Loucy (cell line): ENCODE measurements around the gene ATP9A.

Experiments used
- H2AFZ ChIP-seq: fragments of 200-600 bp; sonication (generic); 2 replicates; pipeline ENCODE4 v1.6.0; 2016; ENCODE audit warnings: antibody characterized with exemption, mild to moderate bottlenecking, low read length, moderate library complexity
- H3F3A ChIP-seq: fragments of 200-600 bp; 2 replicates; pipeline ENCODE4 v1.6.0; 2016; ENCODE audit warnings: antibody characterized with exemption, low read depth, mild to moderate bottlenecking
- H3K27me3 ChIP-seq: fragments of 200-600 bp; sonication (generic); 2 replicates; pipeline ENCODE4 v1.6.1; 2014; ENCODE audit warnings: low read length, mild to moderate bottlenecking; ENCODE audit not compliant: insufficient read depth, poor library complexity, severe bottlenecking
- H3K36me3 ChIP-seq: fragments of 200-600 bp; sonication (generic); 2 replicates; pipeline ENCODE4 v1.6.1; 2016; ENCODE audit warnings: low read length; ENCODE audit not compliant: insufficient read depth
- H3K4me1 ChIP-seq: fragments of 200-600 bp; sonication (generic); 2 replicates; pipeline ENCODE4 v1.5.1; 2014; ENCODE audit warnings: low read length, mild to moderate bottlenecking; ENCODE audit not compliant: insufficient read depth, poor library complexity, severe bottlenecking
- H3K4me2 ChIP-seq: fragments of 200-600 bp; sonication (generic); 2 replicates; pipeline ENCODE4 v1.6.0; 2014; ENCODE audit warnings: antibody characterized with exemption, low read length, low read depth, mild to moderate bottlenecking; ENCODE audit not compliant: poor library complexity, severe bottlenecking
- H3K4me3 ChIP-seq: fragments of 200-600 bp; sonication (generic); 2 replicates; pipeline ENCODE4 v1.5.1; 2014; ENCODE audit warnings: low read length, mild to moderate bottlenecking, mixed read lengths; ENCODE audit not compliant: poor library complexity, severe bottlenecking
- H3K79me2 ChIP-seq: fragments of 200-600 bp; sonication (generic); 2 replicates; pipeline ENCODE4 v1.6.1; 2014; ENCODE audit warnings: low read length; ENCODE audit not compliant: insufficient read depth
- H3K9ac ChIP-seq: fragments of 200-600 bp; sonication (generic); 2 replicates; pipeline ENCODE4 v1.6.0; 2014; ENCODE audit warnings: mild to moderate bottlenecking, low read depth, low read length, moderate library complexity; ENCODE audit not compliant: poor library complexity, severe bottlenecking
- H3K9me2 ChIP-seq: fragments of 200-600 bp; sonication (generic); replicated peaks from 2 replicates; pipeline ENCODE4 v1.6.1; 2016; ENCODE audit warnings: low read depth, low read length, mixed read lengths
- H3K9me3 ChIP-seq: fragments of 200-600 bp; sonication (generic); 2 replicates; pipeline ENCODE4 v1.6.1; 2014; ENCODE audit warnings: mild to moderate bottlenecking, antibody characterized with exemption, low read length, low read depth; ENCODE audit not compliant: insufficient read depth
- H4K20me1 ChIP-seq: fragments of 200-600 bp; sonication (generic); 2 replicates; pipeline ENCODE4 v1.6.0; 2014; ENCODE audit warnings: antibody characterized with exemption, low read length, mild to moderate bottlenecking; ENCODE audit not compliant: insufficient read depth, poor library complexity, severe bottlenecking
- CTCF ChIP-seq: fragments of 200-600 bp; sonication (generic); conservative IDR thresholded peaks from 2 replicates; pipeline ENCODE4 v1.5.1; 2014; ENCODE audit warnings: mild to moderate bottlenecking, antibody characterized with exemption, low read length
- EZH2phosphoT487 ChIP-seq: fragments of 200-600 bp; IDR thresholded peaks from 2 replicates; pipeline ENCODE4 v1.6.1; 2018; ENCODE audit warnings: antibody characterized with exemption, mild to moderate bottlenecking, moderate library complexity, borderline replicate concordance

The ATP9A gene

GRCh38 chr20:51692806-51693400 lies 75.3 kb downstream of the ATP9A start:
- H4K20me1 ChIP-seq = peaks cover 3% of the 10 kb centered on the region
- H3K36me3 ChIP-seq = peaks cover 23% of the 10 kb centered on the region; the same call in 1 of the 2 replicates
- no peak overlapping the region for H2AFZ ChIP-seq
- H3K4me1 ChIP-seq = peaks cover 64% of the 10 kb centered on the region
- no peaks in the 10 kb centered on the region for H3K9me3 ChIP-seq
- peaks cover 93% of the 10 kb centered on the region for H3K79me2 ChIP-seq
- peak overlapping the region; percentile 20 for H3K9ac ChIP-seq
- H3K4me3 ChIP-seq = peak overlapping the region; percentile 89
- TF ChIP-seq EZH2phosphoT487 (no peak), CTCF (no peak)
- peak overlapping the region; percentile 82 for H3K4me2 ChIP-seq
- H3K9me2 ChIP-seq = no peaks in the 10 kb centered on the region
- no peaks in the 10 kb centered on the region for H3F3A ChIP-seq
- no peaks in the 10 kb centered on the region for H3K27me3 ChIP-seq

DNA sequence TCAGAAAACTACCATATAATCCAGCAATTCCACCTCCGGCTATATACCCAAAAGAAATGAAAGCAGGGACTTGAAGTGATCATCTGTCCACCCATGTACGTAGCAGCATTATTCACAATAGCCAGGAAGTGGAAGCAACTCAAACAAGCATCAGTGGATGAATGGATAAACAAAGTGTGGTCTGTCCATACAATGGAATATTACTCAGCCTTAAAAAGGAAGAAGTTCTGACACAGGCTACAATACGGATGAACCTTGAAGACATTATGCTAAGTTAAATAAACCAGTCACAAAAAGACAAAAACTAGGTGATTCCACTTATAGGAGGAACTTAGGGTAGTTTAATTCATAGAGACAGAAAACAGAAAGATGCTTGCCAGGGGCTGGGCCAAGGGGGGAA lies 76.5 kb downstream of the ATP9A start:
- Histone ChIP-seq H3K4me2 (peak overlapping the region; percentile 54), H3K9me3 (no peaks in the 10 kb centered on the region), H4K20me1 (peaks cover 3% of the 10 kb centered on the region), H3K79me2 (peaks cover 90% of the 10 kb centered on the region), H3K36me3 (peaks cover 23% of the 10 kb centered on the region; the same call in 1 of the 2 replicates), H3K4me1 (peaks cover 71% of the 10 kb centered on the region), H3F3A (no peaks in the 10 kb centered on the region), H3K9me2 (no peaks in the 10 kb centered on the region), H3K4me3 (no peak overlapping the region), H2AFZ (no peak overlapping the region), H3K27me3 (no peaks in the 10 kb centered on the region), H3K9ac (no peak overlapping the region)
- TF ChIP-seq EZH2phosphoT487 = no peak
- TF ChIP-seq CTCF = no peak

DNA sequence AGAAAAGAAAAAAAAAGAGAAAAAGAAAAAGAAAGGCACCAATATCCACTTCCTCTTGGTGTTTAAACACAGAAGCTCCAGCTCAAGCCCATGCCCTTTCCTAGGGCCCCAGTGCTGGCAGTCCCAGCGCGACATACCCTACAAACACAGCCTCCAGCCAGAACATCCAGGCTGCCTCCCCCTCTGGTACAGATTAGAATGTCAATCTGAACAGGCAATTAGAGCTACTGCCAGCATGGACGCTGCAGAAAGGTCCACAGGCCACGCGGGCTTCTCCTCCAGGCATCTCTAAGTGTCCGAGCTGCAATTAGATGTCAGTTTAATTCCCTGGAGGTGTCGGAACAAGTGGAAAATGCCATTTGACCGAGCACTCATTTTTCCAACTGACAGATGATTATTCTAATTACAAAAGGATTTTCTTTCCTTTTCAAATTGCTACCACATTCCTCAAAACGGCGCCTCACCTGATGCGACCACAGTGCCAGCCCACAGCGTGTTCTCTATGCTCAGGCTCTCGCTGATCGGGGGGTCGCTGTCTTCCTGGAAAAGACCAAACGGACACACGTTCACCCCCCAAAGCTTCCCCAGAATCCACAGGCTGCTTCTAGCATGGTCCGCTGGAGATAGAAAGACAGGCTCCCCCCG lies 79.5 kb downstream of the ATP9A start:
- Histone ChIP-seq H3K9me2 (no peaks in the 10 kb centered on the region), H3K9ac (no peak overlapping the region), H3K4me3 (no peak overlapping the region), H3K27me3 (no peaks in the 10 kb centered on the region), H2AFZ (no peak overlapping the region), H3F3A (peaks cover 5% of the 10 kb centered on the region; the same call in 1 of the 2 replicates), H3K79me2 (peaks cover 73% of the 10 kb centered on the region), H3K36me3 (peaks cover 23% of the 10 kb centered on the region; the same call in 1 of the 2 replicates), H3K4me2 (peak overlapping the region; percentile 98), H4K20me1 (no peaks in the 10 kb centered on the region), H3K4me1 (peaks cover 70% of the 10 kb centered on the region), H3K9me3 (no peaks in the 10 kb centered on the region)
- TF ChIP-seq EZH2phosphoT487 = no peak
- TF ChIP-seq CTCF = no peak; the same call in 1 of the 2 replicates
